Measurements from ENCODE around the gene SMG5.

Gene SMG5

DNA sequence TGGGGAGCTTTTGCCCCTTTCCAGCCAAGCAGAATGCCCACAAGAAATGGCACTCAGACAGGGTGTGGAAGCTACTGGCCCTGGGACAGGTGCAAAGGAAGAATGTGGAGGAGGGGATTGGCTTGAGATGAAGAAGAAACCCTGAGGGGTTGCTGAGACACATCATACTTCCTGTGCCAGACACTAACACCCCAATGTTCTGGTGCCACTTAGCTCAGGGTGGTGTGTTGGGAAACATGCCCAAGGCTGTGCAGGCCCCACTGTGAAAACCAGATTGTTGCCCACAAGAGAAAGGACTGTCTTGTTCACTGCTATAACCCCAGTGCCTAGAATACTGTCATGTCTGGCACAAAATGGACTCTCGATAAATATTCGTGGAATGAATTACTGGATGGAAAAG, 24.9 kb downstream of the SMG5 start:
- ChIA-PET CTCF (interaction anchor here (0.6 kb wide), 1 partner anchor 102 kb away, joined by 3 read pairs; no protein-coding TSS in a partner anchor), POLR2A (no interaction called here)
- TF ChIP-seq ZNF654 (tag by site-specific recombination; IDR thresholded peaks at IDR 0.05; ENCODE audit: low read depth), result no peak
- Histone ChIP-seq H3K4me1 (ENCODE audit: control insufficient read depth, insufficient read depth, low read length) (no peaks in the 10 kb centered on the region), H3K36me3 (ENCODE audit: control insufficient read depth in 2 of 2, insufficient read depth in 1 of 2, low read length in 2 of 2) (peaks cover 41 to 90% of the 10 kb centered on the region in 2 experiments), H3K9me3 (ENCODE audit: control insufficient read depth, insufficient read depth, low read depth, low read length) (no peaks in the 10 kb centered on the region), H3K27ac (ENCODE audit: extremely low read depth, low read depth, low read length) (no peak overlapping the region), H3K4me3 (ENCODE audit: low read depth, low read length) (no peak overlapping the region)

DNA sequence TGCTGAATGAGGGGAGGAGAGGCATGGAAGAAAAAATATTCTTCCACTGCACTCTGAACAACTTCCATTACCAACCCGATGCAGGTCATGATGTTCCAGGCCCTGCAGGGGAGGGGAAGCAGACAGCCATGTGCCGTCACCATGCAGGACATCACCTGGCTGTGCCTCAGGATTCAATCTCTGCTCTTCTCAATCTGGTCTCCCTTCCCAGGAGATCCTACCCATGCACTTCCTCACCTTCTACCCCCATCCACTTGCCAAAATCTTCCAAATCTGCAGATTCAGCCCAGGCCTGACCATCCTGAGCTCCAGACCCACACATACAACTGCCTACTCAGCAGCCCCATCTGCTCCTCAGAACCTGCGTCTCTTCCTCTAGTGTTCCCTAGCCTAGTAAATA, 29.0 kb downstream of the SMG5 start:
- no peak overlapping the region for H3K4me3 ChIP-seq (ENCODE audit: low read depth, low read length)
- no peaks in the 10 kb centered on the region for H3K4me1 ChIP-seq (ENCODE audit: control insufficient read depth, insufficient read depth, low read length)
- no peak overlapping the region for H3K27ac ChIP-seq (ENCODE audit: extremely low read depth, low read depth, low read length)
- peaks cover 20 to 91% of the 10 kb centered on the region in 2 experiments for H3K36me3 ChIP-seq (ENCODE audit: control insufficient read depth in 2 of 2, insufficient read depth in 1 of 2, low read length in 2 of 2)
- CTCF ChIA-PET, result no interaction called here
- no peak for TF ChIP-seq ZNF621 (tag by site-specific recombination; IDR thresholded peaks at IDR 0.05)
- no peak for TF ChIP-seq ZNF169 (tag by site-specific recombination; IDR thresholded peaks at IDR 0.05)
- TF ChIP-seq REST (tag by site-specific recombination; IDR thresholded peaks at IDR 0.05), result no peak
- TF ChIP-seq ZNF600 (tag by site-specific recombination; IDR thresholded peaks at IDR 0.05), result peak; percentile 87
- peak; percentile 43; the same call in 1 of the 2 replicates for TF ChIP-seq ZBTB17 (tag by site-specific recombination; IDR thresholded peaks at IDR 0.05)
- no peak for TF ChIP-seq ZNF362 (tag by site-specific recombination; IDR thresholded peaks at IDR 0.05)
- no peak for TF ChIP-seq ZNF248 (tag by site-specific recombination; IDR thresholded peaks at IDR 0.05)
- no peak for TF ChIP-seq PBX3 (CRISPR knock-in tag; IDR thresholded peaks at IDR 0.05)
- no peak for TF ChIP-seq ZNF48 (tag by site-specific recombination; IDR thresholded peaks at IDR 0.05)
- no peaks in the 10 kb centered on the region for H3K9me3 ChIP-seq (ENCODE audit: control insufficient read depth, insufficient read depth, low read depth, low read length)
- POLR2A ChIA-PET, result interaction anchor here (0.7 to 1.1 kb wide), 2 partner anchors 28 to 84 kb away, joined by 3 to 4 read pairs; partner anchors contain the start of genes CCT3 and TSACC

DNA sequence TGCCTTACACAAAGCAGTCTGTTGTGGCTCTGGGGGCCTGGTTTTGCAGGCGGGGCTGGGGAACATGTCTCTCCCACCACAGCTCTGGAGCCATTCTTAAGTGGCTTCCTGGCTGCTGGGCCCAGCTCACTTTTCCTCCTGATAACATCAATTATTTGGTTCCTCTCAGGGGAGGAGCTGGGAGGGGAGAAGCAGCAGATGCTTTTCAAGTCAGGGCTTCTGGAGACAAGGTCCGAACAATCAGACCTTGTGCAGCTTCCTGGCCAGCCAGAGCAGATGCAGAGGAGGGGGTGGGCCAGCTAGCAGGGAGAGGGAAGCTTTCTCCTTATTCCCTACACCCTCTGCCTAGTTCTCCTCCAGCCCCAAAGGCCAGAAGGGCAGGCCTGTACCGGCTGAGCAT, 31.1 kb downstream of the SMG5 start:
- no peaks in the 10 kb centered on the region for H3K4me1 ChIP-seq (ENCODE audit: control insufficient read depth, insufficient read depth, low read length)
- CTCF ChIA-PET, result interaction anchor here (0.9 kb wide), 1 partner anchor 26 kb away, joined by 3 read pairs; no protein-coding TSS in a partner anchor
- H3K36me3 ChIP-seq (ENCODE audit: control insufficient read depth in 2 of 2, insufficient read depth in 1 of 2, low read length in 2 of 2), result peaks cover 20 to 75% of the 10 kb centered on the region in 2 experiments
- no peaks in the 10 kb centered on the region for H3K9me3 ChIP-seq (ENCODE audit: control insufficient read depth, insufficient read depth, low read depth, low read length)
- H3K27ac ChIP-seq (ENCODE audit: extremely low read depth, low read depth, low read length), result no peak overlapping the region
- TF ChIP-seq ZNF10 (tag by site-specific recombination; IDR thresholded peaks at IDR 0.05) (no peak), ZNF394 (tag by site-specific recombination; IDR thresholded peaks at IDR 0.05; ENCODE audit: borderline replicate concordance) (peak; percentile 73; the same call in 1 of the 2 replicates)
- POLR2A ChIA-PET, result interaction anchor here (0.9 to 1.2 kb wide), 2 partner anchors 12 to 21 kb away, joined by 3 read pairs; no protein-coding TSS in a partner anchor
- no peak overlapping the region for H3K4me3 ChIP-seq (ENCODE audit: low read depth, low read length)

Measured in HEK293 (cell line).